GM19372 (cell line): ENCODE data around the gene TMEM181.
"Not testable (repeated sequence)": the region's sequence is repeated elsewhere in the genome, so short reads cannot be mapped to it uniquely, and the experiment has no call there.

Experiments used
- ATAC-seq: cut with Tn5 transposase; IDR thresholded peaks from one replicate; pipeline ENCODE4 v1.9.1; 2021; ENCODE audit warnings: mild to moderate bottlenecking, low read depth, moderate library complexity; ENCODE audit not compliant: unreplicated experiment

Gene TMEM181

GRCh38 chr6:158591134-158591809 is 31.4 kb downstream of the TMEM181 start:
- no peak for ATAC-seq

GRCh38 chr6:158591810-158592209 is 31.9 kb downstream of the TMEM181 start:
- ATAC-seq: no peak

DNA sequence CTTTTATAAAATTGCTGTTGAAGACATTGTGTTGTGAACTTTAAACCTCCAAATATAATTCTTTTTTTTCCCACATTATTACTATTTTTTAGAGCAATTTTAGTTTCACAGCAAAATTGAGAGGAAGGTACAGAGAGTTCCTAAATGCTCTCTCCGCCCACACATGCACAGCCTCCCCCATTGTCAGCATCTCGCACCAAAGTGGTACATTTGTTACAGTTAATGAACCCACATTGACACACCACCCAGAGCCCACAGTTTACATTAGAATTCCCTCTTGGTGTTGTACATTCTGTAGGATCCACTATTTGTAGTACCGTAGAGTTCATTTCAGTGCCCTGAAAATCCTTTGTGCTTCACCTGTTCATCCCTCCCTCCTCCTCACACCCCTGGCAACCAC is 33.8 kb downstream of the TMEM181 start:
- no peak for ATAC-seq

- ATAC-seq: no peak
Observed at GRCh38 chr6:158595223-158595622, 35.3 kb downstream of the TMEM181 start.

DNA sequence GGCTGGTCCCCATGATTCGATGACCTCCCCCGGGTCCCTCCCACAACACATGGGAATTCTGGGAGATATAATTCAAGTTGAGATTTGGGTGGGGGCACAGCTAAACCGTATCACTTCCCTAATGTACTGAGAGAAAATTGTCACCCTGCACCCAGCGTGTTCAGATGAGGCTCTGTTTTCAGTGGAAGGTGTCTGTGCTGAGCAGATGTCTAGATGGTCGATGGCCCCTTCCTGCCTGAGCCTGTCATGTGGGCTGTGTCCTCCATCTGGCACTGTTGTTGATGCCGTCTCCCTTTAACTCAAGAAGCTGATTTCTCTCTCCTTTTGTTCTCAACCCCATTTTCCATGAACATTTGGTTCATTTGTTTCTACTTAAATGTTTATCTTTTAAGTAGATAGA is 37.0 kb downstream of the TMEM181 start:
- ATAC-seq: no peak

DNA sequence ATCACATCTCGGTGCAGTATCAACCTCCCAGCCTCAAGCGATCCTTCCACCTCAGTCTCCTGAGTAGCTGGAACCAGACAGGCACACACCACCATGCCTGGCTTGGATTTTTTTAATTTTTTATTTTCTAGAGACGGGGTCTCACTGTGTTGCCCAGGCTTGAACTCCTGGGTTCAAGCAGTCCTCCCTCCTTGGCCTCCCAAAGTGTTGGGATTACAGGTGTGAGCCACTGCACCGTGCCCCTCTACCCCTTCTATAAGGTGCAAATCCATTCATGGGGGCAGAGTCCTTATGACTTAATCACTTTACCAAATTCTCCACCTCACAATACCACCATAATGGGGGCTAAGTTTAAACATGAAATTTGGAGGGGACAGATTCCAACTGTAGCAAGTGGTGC is 37.7 kb downstream of the TMEM181 start:
- no peak for ATAC-seq

- no peak for ATAC-seq
Observed at GRCh38 chr6:158599635-158600034, 39.7 kb downstream of the TMEM181 start.

DNA sequence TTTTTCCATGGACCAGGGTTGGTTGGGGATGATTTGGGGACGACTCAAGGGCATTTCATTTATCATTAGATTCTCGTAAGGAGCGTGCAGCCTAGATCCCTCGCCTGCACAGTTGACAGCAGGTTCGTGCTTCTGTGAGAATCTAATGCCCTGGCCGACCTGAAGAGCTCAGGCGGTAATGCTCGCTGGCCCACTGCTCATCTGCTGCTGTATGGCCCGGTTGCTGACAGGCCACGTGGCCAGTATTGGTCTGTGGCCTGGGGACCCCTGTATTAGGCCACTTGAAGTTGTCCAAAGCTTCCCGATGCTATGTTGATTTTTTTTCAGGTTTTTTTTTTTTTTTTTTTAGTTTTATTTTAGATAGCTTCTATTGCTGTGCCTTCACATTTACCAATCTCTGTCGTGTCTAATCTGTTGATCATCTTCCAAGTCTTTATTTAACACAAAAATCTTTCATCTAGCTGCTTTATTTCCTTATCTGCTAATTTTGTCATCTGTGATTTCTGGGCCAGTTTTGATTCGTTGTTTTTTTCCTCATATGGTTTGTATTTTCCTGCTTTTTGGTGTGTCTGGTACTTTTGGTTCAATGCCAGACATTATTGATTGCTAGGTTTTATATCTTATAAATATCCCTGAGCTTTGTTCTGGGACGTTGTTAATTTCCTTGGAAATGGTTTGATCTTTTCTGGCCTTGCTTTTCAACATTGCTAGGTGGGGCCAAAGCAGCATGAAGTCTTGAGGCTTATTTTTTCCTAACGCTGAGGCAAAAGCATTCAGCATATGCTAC is 43.6 kb downstream of the TMEM181 start:
- no peak for ATAC-seq

- ATAC-seq: no peak
Observed at GRCh38 chr6:158604048-158604406, 44.1 kb downstream of the TMEM181 start.

GRCh38 chr6:158605266-158605878 is 45.5 kb downstream of the TMEM181 start:
- no peak for ATAC-seq

- not testable (repeated sequence) for ATAC-seq
Observed at GRCh38 chr6:158606011-158606410, 46.1 kb downstream of the TMEM181 start.

GRCh38 chr6:158606935-158607334 is 47.0 kb downstream of the TMEM181 start:
- no peak for ATAC-seq

GRCh38 chr6:158607411-158608170 is 47.7 kb downstream of the TMEM181 start:
- no peak for ATAC-seq

GRCh38 chr6:158608221-158608620 is 48.3 kb downstream of the TMEM181 start:
- ATAC-seq: no peak

- ATAC-seq: no peak
Observed at GRCh38 chr6:158609455-158610155, 49.7 kb downstream of the TMEM181 start.

GRCh38 chr6:158610319-158610968 is 50.6 kb downstream of the TMEM181 start:
- no peak for ATAC-seq

- no peak for ATAC-seq
Observed at GRCh38 chr6:158611039-158611438, 51.1 kb downstream of the TMEM181 start.

GRCh38 chr6:158611541-158612370 is 51.9 kb downstream of the TMEM181 start:
- ATAC-seq: no peak

DNA sequence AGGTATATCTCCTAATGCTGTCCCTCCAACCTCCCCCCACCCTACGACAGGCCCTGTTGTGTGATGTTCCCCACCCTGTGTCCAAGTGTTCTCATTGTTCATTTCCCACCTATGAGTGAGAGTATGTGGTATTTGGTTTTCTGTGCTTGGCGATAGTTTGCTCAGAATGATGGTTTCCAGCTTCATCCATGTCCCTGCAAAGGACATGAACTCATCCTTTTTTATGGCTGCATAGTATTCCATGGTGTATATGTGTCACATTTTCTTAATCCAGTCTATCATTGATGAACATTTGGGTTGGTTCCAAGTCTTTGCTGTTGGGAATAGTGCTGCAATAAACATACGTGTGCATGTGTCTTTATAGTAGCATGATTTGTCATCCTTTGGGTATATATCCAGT is 54.7 kb downstream of the TMEM181 start:
- not testable (repeated sequence) for ATAC-seq
